ENCODE results near the gene CERS6. TPM values are rescaled to one million over a fixed set of nuclear protein-coding genes. Genes with fewer than 3 reads are reported as not detected.

Gene CERS6
- total and polyA plus RNA-seq, 2 experiments from 2014 or later = 8.3 to 16.0 TPM

DNA sequence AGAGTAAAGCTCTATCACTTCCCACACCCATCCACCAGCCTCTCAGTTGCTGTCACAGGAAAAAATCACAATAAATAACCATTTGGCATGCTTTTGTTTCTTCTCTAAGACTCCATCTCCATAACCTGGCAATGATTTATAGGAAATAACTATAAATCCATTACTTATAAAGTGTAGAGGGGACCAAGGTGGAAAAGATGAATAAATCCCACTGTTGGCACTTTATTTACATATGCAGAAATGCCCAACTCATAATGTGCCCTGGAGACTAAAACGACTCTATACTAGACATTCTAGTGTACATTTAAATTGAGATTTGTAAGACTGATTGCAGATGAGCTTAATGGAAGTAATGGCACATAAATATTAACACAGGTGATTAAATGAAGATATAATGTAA lies 338.9 kb downstream of the CERS6 start:
- in situ Hi-C loops (cut with MboI) = loop anchor here (10.0 kb wide), 1 partner anchor 110 kb away; the partner anchor contains the start of gene G6PC2
- H4K20me1 ChIP-seq (ENCODE audit: insufficient read depth) = no peaks in the 10 kb centered on the region
- no peak overlapping the region for H2AFZ ChIP-seq
- H3K4me3 ChIP-seq = no peak overlapping the region
- no peaks in the 10 kb centered on the region for H3K9me2 ChIP-seq (ENCODE audit: insufficient read depth)
- H3K4me2 ChIP-seq (ENCODE audit: unreplicated experiment) = no peak overlapping the region
- H3K79me2 ChIP-seq (ENCODE audit: insufficient read depth) = no peaks in the 10 kb centered on the region
- no peak for DNase-seq
- no peaks in the 10 kb centered on the region for H3K36me3 ChIP-seq (ENCODE audit: low read depth)
- no peaks in the 10 kb centered on the region for H3K9me3 ChIP-seq (ENCODE audit: low read depth)
- H3K9ac ChIP-seq = no peak overlapping the region
- H3K27me3 ChIP-seq (replicated peaks; ENCODE audit: insufficient read depth) = no peaks in the 10 kb centered on the region
- no peaks in the 10 kb centered on the region for H3F3A ChIP-seq (ENCODE audit: insufficient read depth)
- no peak overlapping the region for H3K27ac ChIP-seq
- WGBS, 2 experiments (ENCODE audit: low coverage in 1 of 2, low lambda C conversion rate in 2 of 2, missing lambda C conversion rate in 2 of 2) = 0 to 3% methylated on average over 1 of the region's 1 CpG
- no peaks in the 10 kb centered on the region for H3K4me1 ChIP-seq (ENCODE audit: insufficient read depth)
- TF ChIP-seq EZH2phosphoT487 (IDR thresholded peaks at IDR 0.05; ENCODE audit: insufficient read depth, low read depth) (no peak), EZH2 (IDR thresholded peaks at IDR 0.05; ENCODE audit: insufficient read depth, poor library complexity, severe bottlenecking) (no peak)

DNA sequence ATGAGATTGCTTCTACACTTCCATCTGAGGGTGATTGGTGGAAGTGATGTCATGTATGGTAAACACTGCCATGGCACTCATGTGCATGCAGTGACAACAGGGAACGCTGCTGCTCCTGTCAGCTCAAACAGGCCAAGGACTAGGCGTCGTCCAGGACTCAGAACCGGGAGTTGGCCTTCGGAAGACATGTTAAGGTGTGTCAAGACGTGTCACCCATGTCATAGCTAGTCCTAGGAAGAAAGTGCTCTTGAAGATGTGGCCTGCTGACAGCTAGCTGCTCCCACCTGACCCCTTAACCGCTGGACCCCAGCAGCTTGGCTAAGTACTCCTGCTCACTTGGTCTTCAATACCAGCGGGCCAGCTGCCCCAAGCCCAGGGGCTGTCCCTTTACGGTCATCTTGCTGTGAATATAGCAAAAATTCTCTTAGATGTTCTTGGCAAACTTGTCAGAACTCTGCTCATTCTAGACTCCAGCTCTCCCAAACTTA lies 340.1 kb downstream of the CERS6 start:
- no peak overlapping the region for H3K9ac ChIP-seq
- no peaks in the 10 kb centered on the region for H4K20me1 ChIP-seq (ENCODE audit: insufficient read depth)
- WGBS, 2 experiments (ENCODE audit: low coverage in 1 of 2, low lambda C conversion rate in 2 of 2, missing lambda C conversion rate in 2 of 2) = 49 to 54% methylated on average over 9 of the region's 9 CpGs
- DNase-seq = no peak
- in situ Hi-C loops (cut with MboI) = loop anchor here (10.0 kb wide), 1 partner anchor 109 kb away; the partner anchor contains the start of gene G6PC2
- no peaks in the 10 kb centered on the region for H3K27me3 ChIP-seq (replicated peaks; ENCODE audit: insufficient read depth)
- H3K9me3 ChIP-seq (ENCODE audit: low read depth) = no peaks in the 10 kb centered on the region
- no peak overlapping the region for H3K4me3 ChIP-seq
- no peak overlapping the region for H3K4me2 ChIP-seq (ENCODE audit: unreplicated experiment)
- no peaks in the 10 kb centered on the region for H3F3A ChIP-seq (ENCODE audit: insufficient read depth)
- H3K4me1 ChIP-seq (ENCODE audit: insufficient read depth) = no peaks in the 10 kb centered on the region
- TF ChIP-seq EZH2phosphoT487 (IDR thresholded peaks at IDR 0.05; ENCODE audit: insufficient read depth, low read depth) (no peak), EZH2 (IDR thresholded peaks at IDR 0.05; ENCODE audit: insufficient read depth, poor library complexity, severe bottlenecking) (no peak)
- no peak overlapping the region; the same call in 1 of the 2 replicates for H2AFZ ChIP-seq
- H3K36me3 ChIP-seq (ENCODE audit: low read depth) = no peaks in the 10 kb centered on the region
- H3K9me2 ChIP-seq (ENCODE audit: insufficient read depth) = no peaks in the 10 kb centered on the region
- H3K27ac ChIP-seq = no peak overlapping the region
- H3K79me2 ChIP-seq (ENCODE audit: insufficient read depth) = no peaks in the 10 kb centered on the region

DNA sequence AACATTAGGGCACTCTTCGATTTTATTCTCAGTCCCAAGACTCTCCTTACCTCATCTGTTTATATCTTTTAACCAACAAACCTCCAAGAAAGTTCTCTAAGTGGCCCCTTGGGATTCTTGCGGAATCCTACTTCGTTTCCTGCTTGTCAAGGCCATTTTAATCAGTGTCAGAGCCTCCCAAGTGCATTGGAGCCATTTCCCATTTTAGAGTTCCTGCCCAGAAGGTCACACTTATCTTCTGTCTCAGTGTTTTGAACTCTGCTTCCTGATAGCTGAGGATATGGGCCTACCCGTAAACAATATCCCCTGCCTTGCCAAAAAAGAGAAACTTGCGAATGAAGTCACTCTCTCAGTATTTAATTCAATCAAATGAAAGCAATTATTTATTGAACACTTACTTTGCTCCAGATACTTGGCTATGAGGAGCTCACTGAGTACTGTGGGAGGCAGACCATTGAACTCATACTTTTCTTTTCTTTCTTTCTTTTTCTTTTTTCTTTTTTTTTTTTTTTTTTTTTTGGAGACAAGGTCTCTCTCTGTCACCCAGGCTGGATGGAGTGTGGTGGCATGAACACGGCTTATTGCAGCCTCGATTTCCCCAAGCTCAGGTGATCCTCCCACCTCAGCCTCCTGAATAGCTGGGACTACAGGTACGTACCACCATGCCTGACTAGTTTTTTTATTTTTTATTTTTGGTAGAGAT lies 340.7 kb downstream of the CERS6 start:
- TF ChIP-seq EZH2 (IDR thresholded peaks at IDR 0.05; ENCODE audit: insufficient read depth, poor library complexity, severe bottlenecking) (no peak), EZH2phosphoT487 (IDR thresholded peaks at IDR 0.05; ENCODE audit: insufficient read depth, low read depth) (no peak)
- Histone ChIP-seq H3K27ac (no peak overlapping the region), H4K20me1 (ENCODE audit: insufficient read depth) (no peaks in the 10 kb centered on the region), H2AFZ (no peak overlapping the region; the same call in 1 of the 2 replicates), H3K27me3 (replicated peaks; ENCODE audit: insufficient read depth) (no peaks in the 10 kb centered on the region), H3K9ac (no peak overlapping the region), H3K36me3 (ENCODE audit: low read depth) (no peaks in the 10 kb centered on the region), H3K4me1 (ENCODE audit: insufficient read depth) (no peaks in the 10 kb centered on the region), H3K79me2 (ENCODE audit: insufficient read depth) (no peaks in the 10 kb centered on the region), H3K4me2 (ENCODE audit: unreplicated experiment) (no peak overlapping the region), H3K4me3 (no peak overlapping the region), H3K9me2 (ENCODE audit: insufficient read depth) (no peaks in the 10 kb centered on the region), H3K9me3 (ENCODE audit: low read depth) (no peaks in the 10 kb centered on the region), H3F3A (ENCODE audit: insufficient read depth) (no peaks in the 10 kb centered on the region)
- in situ Hi-C loops (cut with MboI) = loop anchor here (10.0 kb wide), 1 partner anchor 108 kb away; the partner anchor contains the start of gene G6PC2
- no peak for DNase-seq
- 61 to 62% methylated on average over 8 of the region's 8 CpGs for WGBS, 2 experiments (ENCODE audit: low coverage in 1 of 2, low lambda C conversion rate in 2 of 2, missing lambda C conversion rate in 2 of 2)

DNA sequence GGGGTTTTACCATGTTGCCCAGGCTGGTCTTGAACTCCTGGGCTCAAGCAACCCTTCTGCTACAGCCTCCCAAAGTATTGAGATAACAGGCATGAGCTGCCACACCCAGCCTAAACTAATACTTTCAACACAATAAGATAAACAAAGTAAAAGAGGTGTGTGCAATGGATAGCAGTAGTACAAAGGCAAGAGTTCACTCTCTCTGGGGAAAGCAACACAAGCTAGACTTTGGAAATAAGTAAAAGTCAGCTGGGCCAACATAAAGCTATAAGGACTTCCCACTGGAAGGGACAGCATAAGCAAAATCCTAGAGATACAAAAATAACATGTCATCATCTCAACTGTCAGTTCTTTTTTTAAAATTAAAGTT lies 341.2 kb downstream of the CERS6 start:
- H3K9me3 ChIP-seq (ENCODE audit: low read depth) = no peaks in the 10 kb centered on the region
- H3K4me1 ChIP-seq (ENCODE audit: insufficient read depth) = peaks cover under 1% of the 10 kb centered on the region; the same call in 1 of the 2 replicates
- H3K4me2 ChIP-seq (ENCODE audit: unreplicated experiment) = no peak overlapping the region
- H3K4me3 ChIP-seq = no peak overlapping the region
- H3K36me3 ChIP-seq (ENCODE audit: low read depth) = no peaks in the 10 kb centered on the region
- no peaks in the 10 kb centered on the region for H3K9me2 ChIP-seq (ENCODE audit: insufficient read depth)
- H3F3A ChIP-seq (ENCODE audit: insufficient read depth) = no peaks in the 10 kb centered on the region
- H3K27ac ChIP-seq = no peak overlapping the region
- H2AFZ ChIP-seq = no peak overlapping the region
- H3K79me2 ChIP-seq (ENCODE audit: insufficient read depth) = no peaks in the 10 kb centered on the region
- no peak overlapping the region for H3K9ac ChIP-seq
- no peaks in the 10 kb centered on the region for H3K27me3 ChIP-seq (replicated peaks; ENCODE audit: insufficient read depth)
- no peak for TF ChIP-seq EZH2 (IDR thresholded peaks at IDR 0.05; ENCODE audit: insufficient read depth, poor library complexity, severe bottlenecking)
- TF ChIP-seq EZH2phosphoT487 (IDR thresholded peaks at IDR 0.05; ENCODE audit: insufficient read depth, low read depth) = no peak
- no peaks in the 10 kb centered on the region for H4K20me1 ChIP-seq (ENCODE audit: insufficient read depth)
- in situ Hi-C loops (cut with MboI) = loop anchor here (10.0 kb wide), 1 partner anchor 108 kb away; the partner anchor contains the start of gene G6PC2
- DNase-seq = no peak
